KMS-11 (cell line): ENCODE data around the gene ACYP1.

Experiments used
- H2AFZ ChIP-seq: fragments of 200-600 bp; sonication (generic); 2 replicates; pipeline ENCODE4 v1.6.1; 2016; ENCODE audit warnings: antibody characterized with exemption, mixed run types, low read depth
- H3K27ac ChIP-seq: fragments of 200-600 bp; sonication (generic); 2 replicates; pipeline ENCODE4 v1.6.1; 2016; ENCODE audit warnings: mild to moderate bottlenecking, mixed run types
- H3K27me3 ChIP-seq: fragments of 200-600 bp; sonication (generic); 2 replicates; pipeline ENCODE4 v1.6.1; 2017; ENCODE audit warnings: mild to moderate bottlenecking, low read depth, mixed run types, moderate library complexity; ENCODE audit not compliant: insufficient read depth
- H3K36me3 ChIP-seq: fragments of 200-600 bp; sonication (generic); 2 replicates; pipeline ENCODE4 v1.6.1; 2017; ENCODE audit warnings: mild to moderate bottlenecking, mixed run types; ENCODE audit not compliant: insufficient read depth
- H3K4me1 ChIP-seq: fragments of 200-600 bp; sonication (generic); 2 replicates; pipeline ENCODE4 v1.6.1; 2016; ENCODE audit warnings: mild to moderate bottlenecking, low read depth, mixed run types; ENCODE audit not compliant: poor library complexity, severe bottlenecking
- H3K4me2 ChIP-seq: fragments of 200-600 bp; sonication (generic); 2 replicates; pipeline ENCODE4 v1.7.0; 2016; ENCODE audit warnings: mild to moderate bottlenecking, mixed run types
- H3K4me3 ChIP-seq: fragments of 200-600 bp; sonication (generic); IDR thresholded peaks from 2 replicates; pipeline ENCODE4 v1.6.1; 2017; ENCODE audit warnings: low read depth, low read length, mixed read lengths; ENCODE audit not compliant: insufficient read depth
- H3K79me2 ChIP-seq: fragments of 200-600 bp; sonication (generic); 2 replicates; pipeline ENCODE4 v1.6.1; 2016; ENCODE audit warnings: low read depth, mixed run types; ENCODE audit not compliant: insufficient read depth
- H3K9ac ChIP-seq: fragments of 200-600 bp; sonication (generic); 2 replicates; pipeline ENCODE4 v1.6.1; 2016; ENCODE audit warnings: mild to moderate bottlenecking, mixed run types
- H4K20me1 ChIP-seq: fragments of 200-600 bp; sonication (generic); 2 replicates; pipeline ENCODE4 v1.6.1; 2016; ENCODE audit warnings: mild to moderate bottlenecking, mixed run types; ENCODE audit not compliant: insufficient read depth
- TF ChIP-seq, protein P1 (sequence below): fragments of 200-600 bp; sonication (generic); conservative IDR thresholded peaks from 2 replicates; pipeline ENCODE4 v1.6.1; 2017; ENCODE audit warnings: low read depth, mild to moderate bottlenecking, antibody characterized with exemption, low read length, moderate library complexity, mixed read lengths

Gene ACYP1

DNA sequence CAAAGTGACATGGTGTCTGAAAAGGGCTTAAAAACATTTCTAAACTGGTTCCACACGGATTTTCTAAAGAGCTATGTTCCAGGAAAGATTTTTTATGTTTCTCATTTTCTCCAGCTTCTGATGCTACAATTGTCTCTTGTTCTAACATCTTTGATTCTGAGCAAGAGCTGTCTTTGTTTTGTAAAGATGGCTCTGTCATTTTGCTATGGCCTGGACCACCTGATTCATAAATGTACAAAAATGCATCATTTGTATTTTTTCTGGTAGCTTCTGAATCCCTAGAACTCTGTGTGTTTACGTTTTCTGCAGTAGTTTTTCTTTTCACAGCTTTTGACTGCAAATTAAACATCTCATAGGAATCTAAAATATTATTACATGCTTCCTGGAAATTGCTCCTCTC, 15.7 kb downstream of the ACYP1 start:
- Histone ChIP-seq H3K4me2 (no peak overlapping the region), H2AFZ (no peak overlapping the region), H3K27ac (no peak overlapping the region), H3K79me2 (no peaks in the 10 kb centered on the region; the same call in 1 of the 2 replicates), H3K9ac (no peak overlapping the region), H3K4me3 (no peak overlapping the region), H4K20me1 (no peaks in the 10 kb centered on the region), H3K36me3 (no peaks in the 10 kb centered on the region), H3K27me3 (no peaks in the 10 kb centered on the region), H3K4me1 (peaks cover 23% of the 10 kb centered on the region)
- TF ChIP-seq, protein P1, sequence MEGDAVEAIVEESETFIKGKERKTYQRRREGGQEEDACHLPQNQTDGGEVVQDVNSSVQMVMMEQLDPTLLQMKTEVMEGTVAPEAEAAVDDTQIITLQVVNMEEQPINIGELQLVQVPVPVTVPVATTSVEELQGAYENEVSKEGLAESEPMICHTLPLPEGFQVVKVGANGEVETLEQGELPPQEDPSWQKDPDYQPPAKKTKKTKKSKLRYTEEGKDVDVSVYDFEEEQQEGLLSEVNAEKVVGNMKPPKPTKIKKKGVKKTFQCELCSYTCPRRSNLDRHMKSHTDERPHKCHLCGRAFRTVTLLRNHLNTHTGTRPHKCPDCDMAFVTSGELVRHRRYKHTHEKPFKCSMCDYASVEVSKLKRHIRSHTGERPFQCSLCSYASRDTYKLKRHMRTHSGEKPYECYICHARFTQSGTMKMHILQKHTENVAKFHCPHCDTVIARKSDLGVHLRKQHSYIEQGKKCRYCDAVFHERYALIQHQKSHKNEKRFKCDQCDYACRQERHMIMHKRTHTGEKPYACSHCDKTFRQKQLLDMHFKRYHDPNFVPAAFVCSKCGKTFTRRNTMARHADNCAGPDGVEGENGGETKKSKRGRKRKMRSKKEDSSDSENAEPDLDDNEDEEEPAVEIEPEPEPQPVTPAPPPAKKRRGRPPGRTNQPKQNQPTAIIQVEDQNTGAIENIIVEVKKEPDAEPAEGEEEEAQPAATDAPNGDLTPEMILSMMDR = no peak

DNA sequence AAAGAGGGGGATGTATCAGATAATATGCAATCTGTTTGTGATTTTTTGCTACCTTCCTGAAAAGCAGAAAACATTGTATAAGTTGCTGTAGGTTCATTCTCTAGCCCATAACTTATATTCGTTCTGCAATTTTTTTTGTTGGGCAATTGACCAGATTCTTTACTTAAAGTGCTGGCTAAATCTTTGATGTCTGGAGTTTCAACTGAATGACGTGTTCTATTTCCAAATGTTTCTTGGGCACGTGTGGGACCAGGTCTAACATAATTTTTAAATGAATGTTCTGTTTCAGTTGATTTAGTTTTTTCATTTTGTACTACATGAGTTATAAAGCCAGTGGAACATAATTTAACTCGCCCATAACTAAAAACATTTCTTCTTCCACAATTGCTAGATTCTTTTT, 16.3 kb downstream of the ACYP1 start:
- Histone ChIP-seq H3K36me3 (no peaks in the 10 kb centered on the region), H3K4me1 (peaks cover 28% of the 10 kb centered on the region), H3K27me3 (no peaks in the 10 kb centered on the region), H3K4me3 (no peak overlapping the region), H3K27ac (no peak overlapping the region), H3K9ac (no peak overlapping the region), H3K4me2 (no peak overlapping the region), H2AFZ (no peak overlapping the region), H4K20me1 (no peaks in the 10 kb centered on the region), H3K79me2 (no peaks in the 10 kb centered on the region; the same call in 1 of the 2 replicates)
- TF ChIP-seq, protein P1 = no peak

DNA sequence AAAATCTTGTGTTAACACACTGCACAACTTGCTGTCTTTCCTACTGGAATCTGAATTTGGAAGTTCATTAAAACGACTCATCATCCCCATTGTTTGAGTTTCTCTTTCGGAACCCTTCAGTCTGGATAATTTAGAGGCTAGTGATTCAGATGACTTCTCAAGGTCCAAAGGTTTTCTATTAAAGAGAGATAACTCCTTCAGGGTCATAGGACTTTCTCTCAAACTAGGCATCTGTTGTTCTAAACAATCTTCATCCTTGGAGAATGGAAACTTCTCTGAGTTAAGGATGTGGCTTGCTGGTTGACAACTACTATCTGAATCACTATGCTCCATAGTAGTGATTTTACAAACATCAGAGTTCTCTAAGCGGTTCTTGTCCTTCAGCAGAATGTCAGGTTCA, 16.9 kb downstream of the ACYP1 start:
- H3K79me2 ChIP-seq = no peaks in the 10 kb centered on the region; the same call in 1 of the 2 replicates
- H3K4me3 ChIP-seq = no peak overlapping the region
- no peaks in the 10 kb centered on the region for H3K27me3 ChIP-seq
- no peak overlapping the region for H3K27ac ChIP-seq
- no peaks in the 10 kb centered on the region for H4K20me1 ChIP-seq
- H3K9ac ChIP-seq = no peak overlapping the region
- no peak overlapping the region for H3K4me2 ChIP-seq
- peaks cover 35% of the 10 kb centered on the region for H3K4me1 ChIP-seq
- no peak overlapping the region for H2AFZ ChIP-seq
- TF ChIP-seq, protein P1 = no peak
- no peaks in the 10 kb centered on the region for H3K36me3 ChIP-seq

DNA sequence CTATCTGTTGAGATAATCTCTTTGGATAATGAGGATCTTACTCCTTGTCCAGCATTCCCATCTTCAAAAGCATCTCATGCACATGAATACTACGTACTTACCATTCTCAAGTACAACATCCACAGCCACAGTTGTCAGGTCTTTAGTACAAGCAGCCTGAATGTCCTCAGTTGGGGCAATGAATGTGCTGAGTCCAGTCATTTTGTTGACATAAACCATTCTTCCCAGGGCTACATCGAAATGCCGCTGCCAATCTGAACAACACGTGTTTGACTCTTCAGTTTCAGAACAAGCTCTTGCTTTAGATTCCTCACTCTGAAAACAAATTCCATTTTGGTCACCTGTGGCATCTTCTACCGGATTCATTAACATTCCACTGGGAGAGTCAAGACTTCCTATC, 17.5 kb downstream of the ACYP1 start:
- no peaks in the 10 kb centered on the region for H3K36me3 ChIP-seq
- TF ChIP-seq, protein P1 = no peak
- no peaks in the 10 kb centered on the region; the same call in 1 of the 2 replicates for H3K79me2 ChIP-seq
- no peak overlapping the region for H3K27ac ChIP-seq
- no peak overlapping the region for H3K4me2 ChIP-seq
- peaks cover 37% of the 10 kb centered on the region for H3K4me1 ChIP-seq
- H3K9ac ChIP-seq = no peak overlapping the region
- H3K27me3 ChIP-seq = no peaks in the 10 kb centered on the region
- no peaks in the 10 kb centered on the region for H4K20me1 ChIP-seq
- H2AFZ ChIP-seq = no peak overlapping the region
- no peak overlapping the region for H3K4me3 ChIP-seq

DNA sequence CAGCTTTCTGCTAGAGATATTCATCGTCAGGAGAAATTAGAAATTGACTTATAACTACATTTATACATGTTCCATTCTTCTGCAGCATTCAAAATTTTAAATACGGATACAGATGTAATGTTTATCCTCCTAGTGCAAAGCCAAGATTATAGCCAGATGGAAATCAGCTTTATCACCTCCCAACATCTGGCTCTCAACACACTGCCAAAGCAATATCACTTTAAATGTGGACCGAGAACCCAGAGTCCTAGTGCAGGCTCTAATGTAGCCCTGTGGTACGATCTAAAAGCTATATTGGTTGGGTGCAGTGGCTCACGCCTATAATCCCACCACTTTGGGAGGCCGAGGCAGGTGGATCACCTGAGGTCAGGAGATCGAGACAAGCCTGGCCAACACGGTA, 19.1 kb downstream of the ACYP1 start:
- peaks cover 38% of the 10 kb centered on the region for H3K4me1 ChIP-seq
- H2AFZ ChIP-seq = no peak overlapping the region
- no peak overlapping the region for H3K4me3 ChIP-seq
- H3K27me3 ChIP-seq = no peaks in the 10 kb centered on the region
- H4K20me1 ChIP-seq = no peaks in the 10 kb centered on the region
- H3K36me3 ChIP-seq = no peaks in the 10 kb centered on the region
- no peak overlapping the region for H3K9ac ChIP-seq
- H3K79me2 ChIP-seq = no peaks in the 10 kb centered on the region; the same call in 1 of the 2 replicates
- TF ChIP-seq, protein P1 = no peak
- no peak overlapping the region; the same call in 1 of the 2 replicates for H3K4me2 ChIP-seq
- H3K27ac ChIP-seq = no peak overlapping the region
